Endothelial cell (in vitro differentiated cells): Measurements from ENCODE around the gene AAK1. TPM values are rescaled to one million over a fixed set of nuclear protein-coding genes. Genes with fewer than 3 reads are reported as not detected.
"Not testable (repeated sequence)": the region's sequence is repeated elsewhere in the genome, so short reads cannot be mapped to it uniquely, and the experiment has no call there.

Source experiments
- DNase-seq: peaks from one replicate; pipeline ENCODE4 v3.0.0; 2021; ENCODE audit warnings: low spot score
- H3K27ac Mint-ChIP-seq: one replicate; pipeline ENCODE4 v1.8.0; 2021; ENCODE audit warnings: mixed read lengths, inconsistent platforms; ENCODE audit not compliant: unreplicated experiment
- H3K27me3 Mint-ChIP-seq: one replicate; pipeline ENCODE4 v1.8.0; 2021; ENCODE audit warnings: mild to moderate bottlenecking, moderate library complexity, mixed read lengths, inconsistent platforms; ENCODE audit not compliant: unreplicated experiment
- H3K36me3 Mint-ChIP-seq: one replicate; pipeline ENCODE4 v1.8.0; 2021; ENCODE audit warnings: mild to moderate bottlenecking, low read depth, mixed read lengths, inconsistent platforms; ENCODE audit not compliant: unreplicated experiment
- H3K4me1 Mint-ChIP-seq: one replicate; pipeline ENCODE4 v1.8.0; 2021; ENCODE audit warnings: mild to moderate bottlenecking, mixed read lengths, inconsistent platforms; ENCODE audit not compliant: unreplicated experiment
- H3K4me3 Mint-ChIP-seq: one replicate; pipeline ENCODE4 v1.8.0; 2021; ENCODE audit warnings: mild to moderate bottlenecking, mixed read lengths, inconsistent platforms; ENCODE audit not compliant: unreplicated experiment
- H3K9me3 Mint-ChIP-seq: one replicate; pipeline ENCODE4 v1.8.0; 2021; ENCODE audit warnings: mixed read lengths, inconsistent platforms; ENCODE audit not compliant: unreplicated experiment
- total RNA-seq: library from RNA; stranded (reverse); fragmentation: NEBNext Ultra II Directional; extraction: Animal tissue kit (Norgen Biotek cat#: 25700); gene quantifications from one replicate; pipeline ENCODE4 v1.2.1, GENCODE V29; 2021; ENCODE audit not compliant: unreplicated experiment
- TF ChIP-seq, protein P1 (sequence below): fragments of 200-600 bp; sonication (generic); IDR thresholded peaks from one replicate; pipeline ENCODE4 v1.5.0; 2021; ENCODE audit warnings: antibody characterized with exemption; ENCODE audit not compliant: unreplicated experiment

The AAK1 gene
- total RNA-seq, 1 donor from 2014 or later: 144 TPM

DNA sequence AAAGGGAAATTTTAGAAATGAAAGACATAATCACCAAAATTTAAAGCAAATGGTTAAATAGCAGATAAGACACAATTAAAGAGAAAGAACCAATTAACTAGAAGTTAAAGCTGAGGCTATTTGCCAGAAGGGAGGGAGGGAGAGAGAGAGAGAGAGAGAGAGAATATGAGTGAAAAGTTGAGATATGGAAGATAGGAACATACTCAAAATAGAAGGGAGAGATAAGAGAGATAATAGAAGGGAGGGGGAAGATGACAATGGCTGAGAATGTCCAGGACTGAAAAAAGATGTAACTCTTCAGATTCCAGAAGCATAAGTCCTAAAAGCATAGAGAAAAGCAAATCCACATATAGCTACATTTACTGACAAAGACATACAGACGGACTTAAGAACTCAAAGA is 17.1 kb upstream of the AAK1 start:
- no peak for DNase-seq
- TF ChIP-seq, protein P1, sequence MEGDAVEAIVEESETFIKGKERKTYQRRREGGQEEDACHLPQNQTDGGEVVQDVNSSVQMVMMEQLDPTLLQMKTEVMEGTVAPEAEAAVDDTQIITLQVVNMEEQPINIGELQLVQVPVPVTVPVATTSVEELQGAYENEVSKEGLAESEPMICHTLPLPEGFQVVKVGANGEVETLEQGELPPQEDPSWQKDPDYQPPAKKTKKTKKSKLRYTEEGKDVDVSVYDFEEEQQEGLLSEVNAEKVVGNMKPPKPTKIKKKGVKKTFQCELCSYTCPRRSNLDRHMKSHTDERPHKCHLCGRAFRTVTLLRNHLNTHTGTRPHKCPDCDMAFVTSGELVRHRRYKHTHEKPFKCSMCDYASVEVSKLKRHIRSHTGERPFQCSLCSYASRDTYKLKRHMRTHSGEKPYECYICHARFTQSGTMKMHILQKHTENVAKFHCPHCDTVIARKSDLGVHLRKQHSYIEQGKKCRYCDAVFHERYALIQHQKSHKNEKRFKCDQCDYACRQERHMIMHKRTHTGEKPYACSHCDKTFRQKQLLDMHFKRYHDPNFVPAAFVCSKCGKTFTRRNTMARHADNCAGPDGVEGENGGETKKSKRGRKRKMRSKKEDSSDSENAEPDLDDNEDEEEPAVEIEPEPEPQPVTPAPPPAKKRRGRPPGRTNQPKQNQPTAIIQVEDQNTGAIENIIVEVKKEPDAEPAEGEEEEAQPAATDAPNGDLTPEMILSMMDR: no peak
- Mint-ChIP-seq H3K9me3 (no peaks in the 10 kb centered on the region), H3K27me3 (no peaks in the 10 kb centered on the region), H3K4me1 (no peaks in the 10 kb centered on the region), H3K4me3 (no peak overlapping the region), H3K36me3 (no peaks in the 10 kb centered on the region), H3K27ac (no peak overlapping the region)

DNA sequence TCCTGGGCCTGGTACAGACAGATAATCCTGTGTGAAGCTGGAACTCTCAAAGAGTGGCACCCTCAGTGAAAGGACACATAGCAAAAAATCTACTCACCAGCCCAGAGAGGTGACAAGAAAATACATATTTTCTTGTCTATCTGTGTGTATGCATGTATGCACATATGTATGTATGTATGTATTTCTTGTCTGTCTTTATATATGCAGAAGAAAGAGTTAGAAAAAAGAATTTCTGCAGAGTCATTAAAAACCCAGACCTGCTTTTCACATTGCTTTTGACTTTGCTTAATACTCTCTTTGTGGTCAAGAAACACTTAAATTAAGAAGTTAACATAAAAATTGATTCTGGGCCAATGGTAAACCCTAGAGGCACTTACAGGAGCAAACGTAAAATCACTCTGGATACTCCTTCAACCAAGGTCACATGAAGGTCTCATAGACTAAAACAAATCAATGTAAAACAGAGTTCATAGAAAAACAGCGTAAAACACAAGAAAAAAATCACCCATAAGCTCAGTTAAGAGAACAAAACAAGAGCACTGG is 16.5 kb upstream of the AAK1 start:
- TF ChIP-seq, protein P1: no peak
- Mint-ChIP-seq H3K27me3 (no peaks in the 10 kb centered on the region), H3K9me3 (no peaks in the 10 kb centered on the region), H3K36me3 (no peaks in the 10 kb centered on the region), H3K27ac (no peak overlapping the region), H3K4me1 (no peaks in the 10 kb centered on the region), H3K4me3 (no peak overlapping the region)
- DNase-seq: no peak

DNA sequence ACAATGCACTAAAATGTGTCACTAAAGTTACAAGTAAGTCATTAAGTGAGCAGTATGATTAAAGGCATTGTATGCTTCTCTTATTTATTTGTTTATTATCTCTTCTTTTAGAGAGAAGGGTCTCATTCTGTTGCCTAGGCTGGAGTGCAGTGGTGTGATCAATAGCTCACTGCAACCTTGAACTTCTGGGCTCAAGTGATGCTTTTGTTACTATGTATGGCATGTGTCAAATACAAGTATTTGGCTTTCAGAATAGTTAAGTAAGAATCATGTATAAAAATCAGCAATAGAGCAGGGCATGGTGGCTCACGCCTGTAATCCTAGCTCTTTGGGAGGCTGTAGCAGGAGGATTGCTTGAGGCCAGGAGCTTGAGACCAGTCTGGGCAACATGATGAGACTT is 15.8 kb upstream of the AAK1 start:
- Mint-ChIP-seq H3K4me3 (no peak overlapping the region), H3K27me3 (no peaks in the 10 kb centered on the region), H3K4me1 (no peaks in the 10 kb centered on the region)

DNA sequence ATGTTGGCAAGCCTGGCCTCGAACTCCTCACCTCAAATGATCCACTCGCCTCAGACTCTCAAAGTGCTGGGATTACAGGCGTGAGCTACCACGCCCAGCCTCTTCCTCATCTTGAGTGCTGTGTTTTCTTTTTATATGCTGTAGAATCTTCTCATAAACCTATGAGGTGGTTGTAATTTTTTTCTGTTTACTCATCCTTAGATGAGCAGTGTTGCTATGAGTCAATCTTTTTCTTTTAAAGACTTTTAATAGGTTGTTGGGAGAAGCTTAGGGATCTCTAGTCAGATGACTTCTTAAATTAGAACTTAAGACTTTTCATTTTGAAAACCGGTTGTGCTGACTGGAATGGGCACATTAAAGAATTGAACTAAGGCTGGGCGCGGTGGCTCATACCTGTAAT is 8.7 kb upstream of the AAK1 start:
- Mint-ChIP-seq H3K9me3 (no peaks in the 10 kb centered on the region), H3K36me3 (no peaks in the 10 kb centered on the region), H3K27ac (no peak overlapping the region), H3K4me3 (no peak overlapping the region), H3K27me3 (no peaks in the 10 kb centered on the region), H3K4me1 (peaks cover 10% of the 10 kb centered on the region)
- TF ChIP-seq, protein P1: no peak
- DNase-seq: no peak

More for the DNA sequence above, 15.8 kb upstream of the AAK1 start:
- no peak overlapping the region for H3K27ac Mint-ChIP-seq
- DNase-seq: no peak
- no peaks in the 10 kb centered on the region for H3K36me3 Mint-ChIP-seq
- TF ChIP-seq, protein P1: no peak
- no peaks in the 10 kb centered on the region for H3K9me3 Mint-ChIP-seq

DNA sequence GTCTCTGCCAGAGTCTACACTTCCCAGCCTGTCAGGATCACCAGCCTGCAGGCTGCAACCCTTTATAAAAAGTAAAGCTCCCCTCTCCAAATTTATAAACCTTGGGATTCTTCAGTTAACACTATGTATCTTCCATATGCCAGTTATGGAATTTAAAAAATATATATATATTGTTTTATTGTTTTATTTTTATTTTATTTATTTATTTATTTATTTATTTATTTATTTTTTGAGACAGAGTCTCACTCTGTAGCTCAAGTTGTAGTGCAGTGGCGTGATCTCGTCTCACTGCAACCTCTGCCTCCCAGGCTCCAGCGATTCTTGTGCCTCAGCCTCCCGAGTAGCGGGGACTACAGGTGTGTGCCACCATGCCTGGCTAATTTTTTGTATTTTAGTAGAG is 3.7 kb upstream of the AAK1 start:
- not testable (repeated sequence) for H3K27ac Mint-ChIP-seq, DNase-seq, H3K9me3 Mint-ChIP-seq, H3K36me3 Mint-ChIP-seq, H3K4me3 Mint-ChIP-seq, H3K27me3 Mint-ChIP-seq
- peaks cover 21% of the 10 kb centered on the region for H3K4me1 Mint-ChIP-seq

DNA sequence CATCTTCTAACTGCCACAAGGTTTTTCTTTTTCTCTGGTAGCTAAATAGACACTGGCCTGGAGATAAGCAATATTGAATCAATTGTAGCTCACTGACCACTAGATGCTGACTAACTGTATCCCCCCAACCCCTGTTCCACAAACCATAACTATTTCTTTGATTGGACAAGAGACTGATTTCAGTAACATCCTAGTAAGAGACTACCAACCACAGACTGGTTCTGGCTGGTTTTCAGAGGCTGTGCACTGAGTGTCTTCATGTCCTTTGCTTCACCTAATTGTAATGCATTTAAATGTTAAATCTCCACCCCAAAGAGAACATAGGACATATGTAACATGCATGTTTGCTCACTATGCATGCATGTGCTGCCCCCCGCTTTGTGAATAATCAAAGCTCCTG is 3.2 kb upstream of the AAK1 start:
- Mint-ChIP-seq H3K27ac (no peak overlapping the region), H3K27me3 (peaks cover 10% of the 10 kb centered on the region), H3K36me3 (peaks cover 11% of the 10 kb centered on the region), H3K4me3 (no peak overlapping the region), H3K9me3 (no peaks in the 10 kb centered on the region), H3K4me1 (peaks cover 21% of the 10 kb centered on the region)
- no peak for DNase-seq
- TF ChIP-seq, protein P1: no peak
